Posterior vena cava (tissue), 2 donors: Measurements from ENCODE around the gene MTMR2. TPM values are rescaled to one million over a fixed set of nuclear protein-coding genes. Genes with fewer than 3 reads are reported as not detected.
A peak's percentile ranks its signal among the peaks of the same experiment; 100 is the strongest.
"Not testable (repeated sequence)": the region's sequence is repeated elsewhere in the genome, so short reads cannot be mapped to it uniquely, and the experiment has no call there.

Source experiments
- DNase-seq: peaks from one replicate; pipeline ENCODE4 v3.0.0-alpha.2; 2020; ENCODE audit warnings: low spot score
- intact Hi-C, 2 donors: fragments of 100-400 bp; cut with DNase I; formaldehyde crosslinking; loops; one replicate each; pipeline versions ENCODE4 v1.14.1 to v1.14.2; 2022 to 2023
- total RNA-seq, 2 donors: library from RNA; stranded (reverse); fragmentation: NEBNext Ultra II Directional; extraction: Animal tissue kit (Norgen Biotek cat#: 25700); gene quantifications; one replicate each; pipeline ENCODE4 v1.2.1, GENCODE V29; 2021
- donor health status: DM: yes; HTN: yes; CAD: no.
- donor health status: DM: yes; HTN: yes; CAD: no.

Gene MTMR2
- total RNA-seq, 2 donors from 2014 or later, result 38.0 to 59.8 TPM

DNA sequence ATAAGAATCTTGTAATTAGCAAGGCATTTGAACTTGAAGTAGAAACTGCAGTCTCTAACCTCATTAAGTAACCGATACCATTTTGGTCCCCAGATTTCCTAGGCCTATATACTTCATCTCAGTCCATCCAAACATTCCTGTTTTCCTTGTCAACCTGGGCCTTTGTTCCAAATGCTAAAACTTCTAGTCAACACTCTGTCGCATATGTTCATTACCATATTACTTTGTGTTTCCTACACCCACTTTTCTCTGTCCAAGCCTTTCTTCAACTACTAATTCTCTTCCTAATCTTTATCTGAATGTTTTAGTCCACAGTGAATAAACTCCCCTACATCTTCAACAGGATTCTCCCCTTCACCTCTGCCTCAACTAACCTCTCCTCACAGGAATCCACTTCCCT is 31.4 kb downstream of the MTMR2 start:
- intact Hi-C loops, result no loop called here
- DNase-seq, result no peak

DNA sequence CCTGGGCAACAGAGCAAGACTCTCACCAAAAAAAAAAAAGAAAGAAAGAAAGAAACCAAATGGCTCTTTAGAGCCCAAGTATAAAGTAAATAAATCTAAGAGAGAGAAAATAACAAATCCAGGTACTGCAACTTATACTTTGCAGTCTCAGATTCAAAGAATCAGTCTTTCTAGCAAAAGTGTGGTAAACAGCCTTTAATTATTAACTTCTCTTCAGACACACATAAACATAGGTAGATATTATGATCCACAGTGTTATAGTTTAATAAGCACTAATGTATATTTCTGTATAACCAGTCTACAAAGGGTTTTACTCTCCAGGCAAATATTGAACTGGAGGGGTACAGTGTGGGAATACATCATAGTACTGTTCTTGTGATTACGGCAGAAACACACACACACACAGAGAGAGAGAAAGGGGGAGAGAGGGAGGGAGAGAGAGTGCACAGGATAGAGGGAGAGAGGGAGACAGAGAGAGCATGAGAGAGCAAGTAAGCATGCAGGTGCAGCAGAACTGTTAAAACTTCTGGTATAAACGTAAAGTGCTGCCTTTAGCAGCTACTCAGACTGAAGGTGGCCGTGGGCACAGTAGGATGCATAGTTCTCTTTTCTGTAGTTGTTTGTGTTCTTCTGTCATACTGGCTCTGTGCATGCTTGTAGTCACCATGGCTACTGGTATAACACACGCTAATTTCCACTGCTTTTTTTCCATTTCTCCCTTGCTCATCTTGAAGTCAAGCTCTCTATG is 32.3 kb downstream of the MTMR2 start:
- DNase-seq, result no peak
- intact Hi-C loops, result no loop called here

DNA sequence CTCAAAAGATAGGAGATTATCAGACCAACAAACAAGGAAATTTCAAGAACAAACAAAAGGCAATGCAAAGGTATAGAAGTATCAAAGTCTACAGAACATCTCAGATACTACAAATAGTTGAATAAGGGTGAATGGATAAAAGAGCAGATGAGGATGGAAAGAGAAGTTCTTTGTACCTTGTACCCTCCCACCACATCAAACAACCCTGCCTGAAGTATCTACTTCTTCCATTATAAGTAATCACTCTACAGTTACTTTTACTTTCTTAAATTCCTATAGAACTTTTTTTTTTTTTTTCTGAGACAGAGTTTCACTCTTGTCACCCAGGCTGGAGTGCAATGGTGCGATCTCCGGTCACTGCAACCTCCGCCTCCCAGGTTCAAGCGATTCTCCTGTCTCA is 35.1 kb downstream of the MTMR2 start:
- no peak for DNase-seq
- intact Hi-C loops, result no loop called here

DNA sequence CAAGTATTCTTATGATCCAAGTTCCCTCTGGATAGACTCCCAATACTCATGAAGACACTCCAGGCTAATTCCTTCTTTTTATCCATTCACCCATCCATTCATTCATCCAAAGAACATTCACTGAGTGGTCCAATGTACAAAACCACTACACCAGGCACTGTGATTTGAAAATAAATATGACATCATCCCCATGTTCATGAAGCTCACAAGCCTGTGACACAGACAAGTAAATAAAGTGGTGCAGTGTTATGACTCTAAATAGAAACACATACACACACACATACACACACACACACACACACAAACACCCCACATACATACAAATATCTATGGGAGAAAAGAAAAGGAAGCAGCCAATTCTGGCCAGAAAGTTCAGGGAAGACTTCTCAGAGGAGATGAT is 35.5 kb downstream of the MTMR2 start:
- intact Hi-C loops, result no loop called here
- no peak for DNase-seq

DNA sequence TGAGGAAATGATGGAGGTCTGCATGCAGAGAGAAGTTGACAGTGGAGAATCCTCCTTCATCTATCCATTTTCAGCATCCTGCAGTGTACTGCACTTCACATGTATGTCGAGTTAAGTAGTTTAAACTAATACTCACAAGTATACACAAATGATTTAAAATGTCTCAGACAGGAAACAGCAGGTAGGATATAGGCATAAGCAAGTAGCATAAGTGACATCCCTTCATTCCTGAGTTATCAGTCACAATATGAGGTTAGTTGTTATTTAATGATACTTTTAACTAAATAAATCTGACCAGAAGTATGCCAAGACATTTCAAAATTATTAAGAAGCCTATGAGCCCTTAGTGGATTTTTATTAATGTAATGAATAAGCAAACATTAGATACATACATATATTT is 37.4 kb downstream of the MTMR2 start:
- intact Hi-C loops, result no loop called here
- no peak for DNase-seq

DNA sequence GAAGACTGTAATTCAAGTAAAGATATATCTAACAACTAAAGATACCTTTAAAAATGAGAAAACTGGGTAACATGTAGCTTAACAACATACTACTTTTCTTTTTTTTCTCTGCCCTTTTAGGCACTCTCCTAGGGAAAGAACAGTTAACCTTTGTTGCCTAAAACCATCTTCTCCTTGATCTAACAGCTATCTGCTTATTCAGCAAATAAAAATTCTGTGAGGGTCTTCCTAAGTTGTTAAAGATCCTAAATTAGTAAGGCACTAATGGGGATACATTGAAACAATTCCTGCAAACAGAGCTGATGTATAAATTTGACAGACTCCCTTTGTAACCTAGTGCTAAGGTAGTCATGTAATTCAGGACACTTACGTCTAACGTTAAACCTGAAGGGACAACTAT is 39.1 kb downstream of the MTMR2 start:
- DNase-seq, result no peak
- intact Hi-C loops, result no loop called here

DNA sequence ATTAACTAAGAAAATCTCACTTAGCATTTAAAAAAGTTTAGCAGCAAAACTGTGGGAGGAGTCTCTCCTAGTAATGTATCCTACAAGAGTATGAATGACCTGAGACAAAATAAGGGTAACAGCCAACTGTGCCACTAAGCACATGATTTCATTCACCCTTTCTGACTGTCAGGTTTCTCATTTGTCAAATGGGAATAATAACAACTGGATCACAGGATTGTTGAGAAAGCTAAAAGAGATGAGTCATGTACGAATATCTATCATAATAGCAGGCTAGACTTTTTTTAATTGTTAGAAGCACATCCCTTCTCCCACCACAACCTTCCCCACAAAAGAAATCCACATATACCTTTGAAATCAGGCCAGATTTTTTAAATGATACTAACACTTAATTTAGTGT is 39.5 kb downstream of the MTMR2 start:
- DNase-seq, result no peak
- intact Hi-C loops, result no loop called here

DNA sequence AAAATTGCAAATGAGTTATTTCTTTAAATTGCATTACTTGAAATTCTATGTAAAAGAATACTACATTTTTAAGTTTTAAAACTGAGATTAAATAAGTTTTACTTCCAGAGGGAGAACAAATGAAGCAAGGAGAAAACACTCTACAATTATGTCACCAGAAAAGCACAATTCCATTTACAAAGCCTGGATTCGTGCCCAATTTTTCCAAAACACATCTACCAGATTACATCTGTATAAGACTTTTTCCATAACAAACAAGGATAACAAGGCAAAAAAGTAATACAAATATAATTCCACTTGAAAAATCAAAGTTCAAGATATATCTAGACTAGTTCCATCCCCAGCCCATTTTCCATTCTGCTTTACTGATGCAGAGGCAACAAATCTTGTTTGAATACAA is 40.5 kb downstream of the MTMR2 start:
- no peak for DNase-seq
- intact Hi-C loops, result no loop called here

DNA sequence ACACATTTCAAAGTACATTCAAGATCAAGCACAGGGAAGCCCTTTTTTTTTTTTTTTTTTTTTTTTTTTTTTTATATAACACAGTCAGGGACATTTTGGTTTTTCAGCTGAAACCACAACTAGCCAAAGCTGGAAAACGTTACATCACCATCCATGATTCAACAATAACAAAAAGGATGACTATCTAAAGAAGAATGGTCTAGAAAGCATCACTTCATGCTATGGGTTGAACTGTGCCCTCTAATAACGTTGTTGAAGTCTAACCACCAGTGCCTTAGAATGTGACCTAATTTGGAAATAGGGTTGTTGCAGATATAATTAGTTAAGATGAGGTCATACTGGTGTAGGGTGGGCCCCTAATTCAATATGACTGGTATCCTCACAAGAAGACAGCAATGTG is 46.6 kb downstream of the MTMR2 start:
- no peak for DNase-seq
- intact Hi-C loops, result no loop called here

DNA sequence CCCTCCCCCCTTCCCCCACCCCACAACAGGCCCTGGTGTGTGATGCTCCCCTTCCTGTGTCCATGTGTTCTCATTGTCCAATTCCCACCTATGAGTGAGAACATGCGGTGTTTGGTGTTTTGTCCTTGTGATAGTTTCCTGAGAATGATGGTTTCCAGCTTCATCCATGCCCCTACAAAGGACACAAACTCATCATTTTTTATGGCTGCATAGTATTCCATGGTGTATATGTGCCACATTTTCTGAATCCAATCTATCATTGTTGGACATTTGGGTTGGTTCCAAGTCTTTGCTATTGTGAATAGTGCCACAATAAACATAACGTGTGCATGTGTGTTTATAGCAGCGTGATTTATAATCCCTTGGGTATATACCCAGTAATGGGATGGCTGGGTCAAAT is 53.0 kb downstream of the MTMR2 start:
- DNase-seq, intact Hi-C loops: not testable (repeated sequence)

DNA sequence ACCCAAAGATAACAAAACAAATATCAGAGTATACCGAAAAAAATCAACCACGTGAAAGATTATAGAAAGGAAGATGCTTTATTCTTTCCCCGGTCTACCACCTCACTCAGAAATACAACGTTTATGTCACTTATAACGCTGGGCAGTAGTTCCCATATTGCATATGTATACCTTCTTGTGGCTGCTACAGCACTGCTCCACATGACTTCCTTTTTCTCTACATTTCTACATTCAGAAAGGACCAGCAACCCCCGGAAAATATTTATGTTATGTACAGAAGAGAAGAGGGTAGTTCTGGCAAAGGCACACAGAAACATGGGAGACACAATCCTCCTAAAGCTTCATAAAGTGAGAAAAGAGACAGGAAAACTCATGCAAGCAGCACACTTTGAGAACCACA is 56.8 kb downstream of the MTMR2 start:
- DNase-seq, result no peak
- intact Hi-C loops, result no loop called here

DNA sequence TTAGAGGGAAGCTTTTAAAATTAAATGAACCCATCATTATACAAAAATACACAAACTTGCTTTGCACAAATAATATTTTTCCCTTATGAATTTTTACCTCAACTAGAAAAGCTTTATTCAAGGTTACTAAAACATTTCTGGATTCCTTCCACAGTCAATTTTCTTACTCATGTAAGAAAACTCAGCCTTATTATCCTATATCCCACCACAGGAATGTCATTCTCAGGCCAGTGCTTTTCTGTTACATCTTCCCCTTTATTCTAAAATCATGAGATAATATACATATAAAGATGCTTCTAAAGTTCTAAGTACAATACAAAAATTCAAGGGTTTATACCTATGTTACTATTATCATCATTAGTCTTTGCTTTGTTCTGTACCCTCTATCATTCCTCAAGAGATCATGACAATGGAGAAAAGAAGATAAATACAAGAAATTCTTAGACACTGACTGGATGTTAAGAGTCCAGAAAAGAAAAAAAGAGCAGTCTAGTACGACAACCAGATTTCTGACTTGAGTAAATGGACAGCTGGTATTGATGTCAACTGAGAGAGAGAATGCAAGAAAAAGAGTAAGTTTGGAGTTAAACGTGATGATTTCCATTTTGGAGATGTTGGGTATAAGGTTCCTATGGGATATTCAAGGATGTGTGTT is 60.3 kb downstream of the MTMR2 start:
- DNase-seq, result no peak
- intact Hi-C loops, result loop anchor here in 1 of 2 donors (2.0 kb wide), 1 partner anchor 39 kb away; no protein-coding TSS in a partner anchor

DNA sequence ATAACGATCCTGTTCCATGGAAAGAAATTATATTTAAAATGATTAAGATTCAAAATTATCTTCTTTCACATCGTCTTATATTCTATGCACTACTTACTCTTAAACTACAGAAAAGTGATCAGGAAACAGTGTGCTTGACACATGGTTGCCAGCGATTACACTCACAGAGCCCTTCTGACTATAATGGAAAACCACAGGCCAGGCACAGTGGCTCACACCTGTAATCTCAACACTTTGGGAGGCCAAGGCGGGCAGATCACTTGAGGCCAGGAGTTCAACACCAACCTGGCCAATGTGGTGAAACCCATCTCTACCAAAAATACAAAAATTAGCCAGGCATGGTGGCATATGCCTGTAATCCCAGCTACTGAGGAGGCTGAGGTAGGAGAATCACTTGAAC is 63.9 kb downstream of the MTMR2 start:
- intact Hi-C loops, DNase-seq: not testable (repeated sequence)

DNA sequence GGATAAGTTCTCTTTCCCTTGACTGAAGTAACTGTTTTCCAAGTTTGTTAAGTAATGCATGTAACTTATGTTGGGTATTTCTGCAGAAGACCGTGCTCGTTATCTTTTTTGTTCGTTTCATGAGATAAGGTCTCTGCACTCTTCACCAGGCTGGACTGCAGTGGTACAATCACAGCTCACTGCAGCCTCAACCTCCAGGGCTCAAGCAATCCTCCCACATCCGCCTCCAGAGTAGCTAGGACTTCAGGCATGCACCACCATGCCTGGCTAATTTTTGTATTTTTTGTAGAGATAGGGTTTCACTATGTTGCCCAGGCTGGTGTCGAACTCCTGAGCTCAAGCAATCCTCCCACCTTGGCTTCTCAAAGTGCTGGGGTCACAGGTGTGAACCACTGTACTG is 69.5 kb downstream of the MTMR2 start:
- DNase-seq, intact Hi-C loops: not testable (repeated sequence)

DNA sequence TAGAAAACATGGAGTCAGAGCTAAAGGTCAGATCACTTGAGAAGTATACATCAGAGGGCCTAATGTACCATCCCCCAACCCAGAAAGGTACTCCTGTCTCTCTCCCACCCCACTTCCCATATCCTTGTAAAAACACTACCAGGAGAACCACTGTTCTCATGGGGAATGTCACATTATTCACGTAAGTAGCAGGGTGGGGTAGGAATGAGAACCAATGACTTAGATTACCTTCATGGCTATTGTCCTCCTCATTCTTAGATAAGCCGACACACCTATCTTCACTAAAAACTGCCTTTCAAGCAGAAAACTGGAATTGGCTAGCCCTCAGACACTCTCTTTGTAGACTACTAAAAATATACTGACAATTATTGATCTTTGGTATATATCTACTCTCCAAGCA is 70.0 kb downstream of the MTMR2 start:
- no peak for DNase-seq
- intact Hi-C loops, result no loop called here

DNA sequence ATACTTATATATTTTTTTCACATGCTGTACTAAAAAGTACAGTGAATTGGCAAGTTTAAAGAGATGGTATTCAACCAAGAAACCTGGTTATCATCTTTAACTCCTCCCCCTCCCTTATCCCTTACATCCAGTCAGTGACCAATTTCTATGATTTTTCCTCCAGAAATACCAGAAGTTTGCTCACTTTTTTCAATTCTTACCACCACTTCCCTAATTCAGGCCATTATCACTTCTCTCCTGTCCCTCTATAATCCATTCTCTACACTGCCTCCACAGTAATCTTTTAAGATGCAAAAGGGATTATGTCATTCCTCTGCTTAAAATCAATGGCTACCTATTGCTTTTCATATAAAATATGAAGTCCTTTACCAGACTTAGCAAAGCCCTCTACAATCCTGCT is 70.8 kb downstream of the MTMR2 start:
- intact Hi-C loops, result no loop called here
- DNase-seq, result no peak

DNA sequence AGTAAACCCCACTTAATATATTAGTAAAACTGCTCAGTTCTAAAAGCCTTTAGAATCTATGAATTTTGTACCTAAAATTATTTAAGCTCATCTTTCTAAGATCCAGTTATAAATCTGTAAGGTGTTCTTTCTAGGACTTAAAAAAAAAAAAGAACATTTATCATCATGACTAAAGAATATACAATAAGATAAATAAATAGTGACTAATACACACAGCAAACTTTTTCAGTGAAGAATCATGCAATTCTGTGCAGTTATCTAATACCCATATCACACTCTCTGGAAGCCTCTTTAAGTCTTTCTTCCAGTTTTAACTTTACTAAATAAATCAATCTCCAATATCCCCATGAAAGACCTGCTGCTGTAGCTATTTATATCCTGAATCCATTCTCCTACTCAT is 73.8 kb downstream of the MTMR2 start:
- intact Hi-C loops, result no loop called here
- DNase-seq, result no peak

DNA sequence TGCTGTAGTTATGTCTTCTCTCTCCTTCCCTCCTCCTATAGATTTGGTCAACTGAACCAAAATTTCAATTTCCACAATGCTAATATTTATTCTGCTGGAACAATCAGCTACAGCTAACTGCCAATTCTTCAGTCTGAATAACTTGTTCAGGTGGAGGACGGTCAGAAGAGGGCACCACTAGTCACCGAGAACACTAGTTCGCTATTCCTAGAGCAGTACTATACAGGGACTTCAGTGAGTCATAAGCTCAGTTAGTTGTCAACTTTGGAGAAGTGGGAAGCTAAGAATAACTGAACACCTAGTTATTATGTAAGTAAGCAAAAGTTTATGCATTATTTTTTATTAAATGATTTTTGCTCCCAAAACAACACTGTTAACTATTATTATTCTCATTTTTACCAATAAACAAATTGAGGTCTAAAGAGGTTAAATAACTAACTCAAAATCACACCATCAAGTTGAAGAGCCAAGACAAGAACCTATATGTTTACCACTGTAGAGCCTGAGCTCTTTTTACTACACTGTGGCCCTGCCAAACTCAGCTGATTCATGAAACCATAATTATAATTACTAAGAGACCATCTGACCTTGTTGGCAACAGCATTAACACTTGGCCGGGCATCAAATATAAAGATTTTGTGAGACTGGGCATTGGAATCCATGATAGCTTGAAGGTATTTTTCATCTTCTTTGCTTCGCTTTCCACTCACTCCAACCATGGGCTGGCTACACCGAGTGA is 74.7 kb downstream of the MTMR2 start:
- intact Hi-C loops, result loop anchor here in 1 of 2 donors (10.0 kb wide), 1 partner anchor 176 kb away; no protein-coding TSS in a partner anchor
- no peak for DNase-seq

DNA sequence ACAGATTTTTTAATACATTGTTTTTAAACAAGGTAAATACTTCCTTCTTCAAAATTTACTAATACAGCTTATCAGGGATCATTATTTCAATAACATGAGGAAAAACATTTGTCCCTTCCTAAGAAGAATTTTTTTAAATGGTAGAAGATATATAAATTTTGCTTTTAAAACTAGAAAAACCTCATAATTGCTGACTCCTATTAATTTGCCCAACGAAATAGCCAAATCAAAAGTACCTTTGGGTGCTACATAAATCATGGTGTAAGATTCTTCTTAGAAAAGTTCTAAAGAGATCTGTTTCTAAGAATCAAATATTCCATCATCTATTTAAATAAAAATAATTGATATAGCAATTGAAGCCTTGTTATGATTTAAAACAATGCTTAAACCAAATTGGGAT is 78.7 kb downstream of the MTMR2 start:
- intact Hi-C loops, result loop anchor here in 1 of 2 donors (10.0 kb wide), 1 partner anchor 180 kb away; no protein-coding TSS in a partner anchor

DNA sequence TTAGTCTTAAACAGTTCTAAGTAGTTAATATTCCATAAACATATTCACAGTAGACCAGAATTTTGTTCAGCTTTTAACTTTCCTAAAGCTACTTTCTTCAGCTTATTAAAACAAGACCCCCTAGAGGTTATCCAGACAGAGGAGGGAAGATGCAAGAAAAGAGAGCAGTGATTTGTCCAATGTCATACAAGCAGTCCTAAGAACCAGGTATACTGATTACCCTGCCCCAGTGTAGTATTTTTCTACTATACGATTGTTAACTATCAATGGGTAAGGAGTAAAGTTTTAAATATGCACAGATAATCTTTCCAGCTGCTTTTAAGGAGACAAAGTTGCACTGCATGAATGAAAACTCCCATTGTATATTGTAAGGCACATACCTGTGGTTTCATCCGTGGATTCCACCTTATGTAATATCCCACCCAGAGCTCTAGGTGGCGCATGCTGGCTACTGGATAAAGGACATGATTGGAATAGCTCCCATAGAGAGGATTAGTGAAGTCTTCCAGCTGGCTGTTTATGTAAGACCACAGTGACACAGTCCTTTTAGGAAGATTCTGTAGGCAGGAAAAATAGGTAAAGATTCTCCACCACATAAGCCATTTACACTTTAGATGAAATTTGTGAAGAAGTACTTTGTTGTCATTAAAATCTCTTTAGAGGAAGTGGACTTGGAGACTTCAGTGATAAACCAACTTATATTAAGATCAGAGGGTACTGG is 88.0 kb downstream of the MTMR2 start:
- intact Hi-C loops, result loop anchor here in 1 of 2 donors (10.0 kb wide), 1 partner anchor 559 kb away; the partner anchor contains the start of gene JRKL
- peak; percentile 58 for DNase-seq

More for the DNA sequence above, 78.7 kb downstream of the MTMR2 start:
- DNase-seq, result no peak
